Endothelial cell (in vitro differentiated cells): ENCODE results near the gene DDX25. TPM values are rescaled to one million over a fixed set of nuclear protein-coding genes. Genes with fewer than 3 reads are reported as not detected.

ENCODE experiments used
- DNase-seq: peaks from one replicate; pipeline ENCODE4 v3.0.0; 2021; ENCODE audit warnings: low spot score
- H3K27ac Mint-ChIP-seq: one replicate; pipeline ENCODE4 v1.8.0; 2021; ENCODE audit warnings: mixed read lengths, inconsistent platforms; ENCODE audit not compliant: unreplicated experiment
- H3K27me3 Mint-ChIP-seq: one replicate; pipeline ENCODE4 v1.8.0; 2021; ENCODE audit warnings: mild to moderate bottlenecking, moderate library complexity, mixed read lengths, inconsistent platforms; ENCODE audit not compliant: unreplicated experiment
- H3K36me3 Mint-ChIP-seq: one replicate; pipeline ENCODE4 v1.8.0; 2021; ENCODE audit warnings: mild to moderate bottlenecking, low read depth, mixed read lengths, inconsistent platforms; ENCODE audit not compliant: unreplicated experiment
- H3K4me1 Mint-ChIP-seq: one replicate; pipeline ENCODE4 v1.8.0; 2021; ENCODE audit warnings: mild to moderate bottlenecking, mixed read lengths, inconsistent platforms; ENCODE audit not compliant: unreplicated experiment
- H3K4me3 Mint-ChIP-seq: one replicate; pipeline ENCODE4 v1.8.0; 2021; ENCODE audit warnings: mild to moderate bottlenecking, mixed read lengths, inconsistent platforms; ENCODE audit not compliant: unreplicated experiment
- H3K9me3 Mint-ChIP-seq: one replicate; pipeline ENCODE4 v1.8.0; 2021; ENCODE audit warnings: mixed read lengths, inconsistent platforms; ENCODE audit not compliant: unreplicated experiment
- CTCF ChIP-seq: fragments of 200-600 bp; sonication (generic); IDR thresholded peaks from one replicate; pipeline ENCODE4 v1.5.0; 2021; ENCODE audit warnings: antibody characterized with exemption; ENCODE audit not compliant: unreplicated experiment
- total RNA-seq: library from RNA; stranded (reverse); fragmentation: NEBNext Ultra II Directional; extraction: Animal tissue kit (Norgen Biotek cat#: 25700); gene quantifications from one replicate; pipeline ENCODE4 v1.2.1, GENCODE V29; 2021; ENCODE audit not compliant: unreplicated experiment

DDX25 gene
- total RNA-seq, 1 donor from 2014 or later = 7.5 TPM

GRCh38 chr11:125957618-125958332 is 53.5 kb downstream of the DDX25 start:
- DNase-seq = no peak
- no peak overlapping the region for H3K4me3 Mint-ChIP-seq
- peaks cover 28% of the 10 kb centered on the region for H3K36me3 Mint-ChIP-seq
- no peak overlapping the region for H3K27ac Mint-ChIP-seq
- H3K9me3 Mint-ChIP-seq = no peaks in the 10 kb centered on the region
- peaks cover 9% of the 10 kb centered on the region for H3K27me3 Mint-ChIP-seq
- no peaks in the 10 kb centered on the region for H3K4me1 Mint-ChIP-seq
- no peak for TF ChIP-seq CTCF

- no peak for TF ChIP-seq CTCF
- H3K4me1 Mint-ChIP-seq = no peaks in the 10 kb centered on the region
- no peak for DNase-seq
- peaks cover 39% of the 10 kb centered on the region for H3K36me3 Mint-ChIP-seq
- no peak overlapping the region for H3K27ac Mint-ChIP-seq
- no peaks in the 10 kb centered on the region for H3K9me3 Mint-ChIP-seq
- H3K27me3 Mint-ChIP-seq = peaks cover 9% of the 10 kb centered on the region
- no peak overlapping the region for H3K4me3 Mint-ChIP-seq
Measured at GRCh38 chr11:125958872-125959400, 54.6 kb downstream of the DDX25 start.

GRCh38 chr11:125959511-125959910 is 55.2 kb downstream of the DDX25 start:
- no peak for TF ChIP-seq CTCF
- Mint-ChIP-seq H3K36me3 (peaks cover 37% of the 10 kb centered on the region), H3K27ac (no peak overlapping the region), H3K9me3 (no peaks in the 10 kb centered on the region), H3K4me1 (no peaks in the 10 kb centered on the region), H3K27me3 (peaks cover 6% of the 10 kb centered on the region), H3K4me3 (no peak overlapping the region)
- no peak for DNase-seq

GRCh38 chr11:125959931-125960330 is 55.6 kb downstream of the DDX25 start:
- Mint-ChIP-seq H3K36me3 (peaks cover 35% of the 10 kb centered on the region), H3K4me1 (no peaks in the 10 kb centered on the region), H3K27ac (no peak overlapping the region), H3K9me3 (no peaks in the 10 kb centered on the region), H3K27me3 (peaks cover 4% of the 10 kb centered on the region), H3K4me3 (no peak overlapping the region)
- no peak for DNase-seq
- TF ChIP-seq CTCF = no peak

- Mint-ChIP-seq H3K36me3 (peaks cover 30% of the 10 kb centered on the region), H3K27ac (no peak overlapping the region)
- TF ChIP-seq CTCF = no peak
Measured at GRCh38 chr11:125960771-125961170, 56.5 kb downstream of the DDX25 start.

More at GRCh38 chr11:125960771-125961170, 56.5 kb downstream of the DDX25 start:
- Mint-ChIP-seq H3K4me1 (no peaks in the 10 kb centered on the region), H3K27me3 (peaks cover 4% of the 10 kb centered on the region), H3K9me3 (no peaks in the 10 kb centered on the region), H3K4me3 (no peak overlapping the region)
- no peak for DNase-seq
